ENCODE data around the gene TTC38. TPM values are rescaled to one million over a fixed set of nuclear protein-coding genes. Genes with fewer than 3 reads are reported as not detected.
A peak's percentile ranks its signal among the peaks of the same experiment; 100 is the strongest.
"Not testable (repeated sequence)": the region's sequence is repeated elsewhere in the genome, so short reads cannot be mapped to it uniquely, and the experiment has no call there.

TTC38 gene
- polyA plus RNA-seq, 5 donors: 29.4 to 40.5 (median 34.1) TPM

DNA sequence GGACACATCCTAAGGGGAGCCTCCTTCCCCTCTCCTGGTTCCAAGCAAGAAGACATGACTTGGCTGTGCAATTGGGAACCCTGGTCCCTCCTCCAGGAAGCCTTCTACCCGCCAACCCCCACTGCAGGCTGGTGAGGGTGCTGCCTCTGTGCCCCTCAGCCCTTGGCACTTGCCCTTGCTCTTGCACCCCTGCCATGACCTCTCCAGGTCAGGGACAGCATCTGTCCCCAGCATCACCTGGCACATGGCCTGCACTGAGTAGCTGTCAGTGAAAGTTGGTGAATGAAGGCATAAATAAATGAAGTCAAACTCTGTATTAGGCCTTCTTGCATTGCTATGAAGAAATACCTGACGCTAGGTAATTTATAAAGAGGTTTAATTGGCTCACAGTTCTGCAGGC lies 27.0 kb downstream of the TTC38 start:
- no peak for DNase-seq

DNA sequence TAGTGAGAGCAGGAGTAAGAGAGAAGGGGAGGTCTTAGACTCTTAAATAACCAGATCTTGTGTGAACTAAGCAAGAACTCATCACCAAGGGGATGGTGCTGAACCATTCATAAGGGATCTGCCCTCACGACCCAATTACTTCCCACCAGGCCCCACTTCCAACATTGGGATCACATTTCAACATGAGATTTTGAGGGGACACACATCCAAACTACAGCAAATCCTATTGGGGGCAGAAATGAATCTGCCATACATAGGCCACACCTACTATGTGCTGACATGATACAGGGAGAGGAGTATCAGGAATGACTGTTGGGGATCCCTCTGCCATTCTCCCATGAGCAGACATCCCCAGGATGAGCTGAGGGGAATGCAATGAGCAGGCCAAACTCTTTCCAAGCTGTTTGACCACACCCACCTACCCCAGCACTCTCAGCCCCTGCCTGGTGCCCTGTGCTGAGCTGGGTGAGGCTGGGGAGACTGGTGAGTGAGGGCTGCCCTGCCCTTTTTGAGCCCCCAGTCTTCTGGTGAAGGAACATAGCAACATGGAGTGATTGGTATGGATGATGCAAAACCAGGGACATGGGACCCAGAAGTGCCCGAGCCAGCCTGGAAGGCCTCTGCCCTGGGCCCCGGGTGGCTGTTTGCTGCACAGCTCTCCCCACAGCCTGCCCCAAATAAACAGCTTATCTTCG lies 27.6 kb downstream of the TTC38 start:
- DNase-seq: no peak

DNA sequence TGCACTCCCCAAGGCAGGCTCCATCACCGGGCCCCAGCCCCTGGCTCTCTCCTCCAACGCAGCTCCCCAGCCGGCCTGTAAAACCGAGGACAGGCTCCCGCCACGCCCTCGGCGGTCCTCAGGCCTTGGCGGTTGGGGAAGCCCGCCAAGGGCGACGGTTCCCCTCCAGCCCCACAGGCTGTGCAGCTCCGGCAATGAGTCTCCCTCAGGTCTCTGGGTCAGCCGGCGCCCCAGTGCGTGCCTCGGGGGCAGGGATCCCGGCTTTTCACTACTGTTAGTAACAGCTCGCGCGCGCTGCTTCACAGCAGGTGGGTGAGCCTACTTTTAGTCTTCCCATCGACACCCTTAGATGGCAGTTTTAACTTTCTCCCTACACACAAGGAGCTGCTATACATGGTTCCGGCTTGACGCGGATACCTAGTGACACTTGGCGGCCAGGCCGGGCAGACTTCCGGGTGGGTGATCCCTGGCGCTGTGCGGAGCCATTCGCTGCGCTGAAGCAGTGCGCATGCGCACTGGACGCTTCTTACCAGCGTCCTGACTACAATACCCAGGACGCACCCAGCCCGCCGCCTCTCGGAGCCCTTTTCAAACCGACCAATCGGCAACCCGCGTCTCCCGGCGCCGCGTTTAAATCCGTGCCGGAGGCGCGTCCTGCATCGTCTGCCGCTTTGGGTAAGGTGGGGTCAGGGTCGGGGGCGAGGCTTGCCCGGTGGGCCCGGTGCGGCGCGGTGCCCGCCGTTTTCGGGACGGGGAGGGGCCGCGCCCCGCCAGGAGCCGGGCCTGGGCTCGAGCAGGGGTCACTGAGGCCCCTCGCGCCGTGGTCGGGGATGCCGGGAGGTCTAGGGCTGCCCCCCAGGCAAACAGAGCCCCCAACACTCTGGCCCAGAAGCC lies 28.7 kb downstream of the TTC38 start, which contains the start of gene GTSE1:
TSS of gene GTSE1 (plus strand) at position 614 of the 894 bp plus-strand sequence. CDS start 531 bp downstream, outside the sequence.
- DNase-seq: peak; percentile 98

DNA sequence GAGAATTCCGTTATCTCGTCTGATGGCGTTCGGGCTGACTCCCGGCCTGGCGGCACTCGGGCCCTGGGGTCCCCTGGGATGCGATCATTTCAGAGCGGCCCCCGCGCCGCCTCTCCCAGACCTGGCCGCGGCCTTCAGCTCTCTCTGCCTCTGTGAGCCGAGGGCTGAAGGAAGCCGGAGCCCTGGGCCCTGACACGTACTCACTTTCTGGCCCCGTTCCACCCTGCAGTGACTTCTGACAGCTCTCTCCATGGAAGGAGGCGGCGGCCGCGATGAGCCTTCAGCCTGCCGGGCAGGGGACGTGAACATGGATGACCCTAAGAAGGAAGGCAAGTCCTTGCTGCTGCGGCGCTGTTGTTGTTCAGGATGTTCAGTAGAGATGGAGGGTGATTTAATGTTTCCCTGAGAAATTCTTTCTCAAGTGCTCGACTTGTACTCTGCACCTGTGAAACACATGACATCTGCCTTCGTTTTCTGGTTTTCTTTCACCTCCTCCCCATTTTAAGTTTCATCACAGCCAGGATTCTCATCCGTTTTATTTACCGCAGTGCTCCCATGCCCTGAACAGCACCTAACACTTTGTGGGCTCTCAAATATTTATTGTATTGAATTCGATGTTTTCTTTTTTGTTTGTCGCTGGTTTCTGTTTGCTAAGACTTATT lies 29.5 kb downstream of the TTC38 start:
- DNase-seq: peak in 1 of 2 donors; percentile 8

DNA sequence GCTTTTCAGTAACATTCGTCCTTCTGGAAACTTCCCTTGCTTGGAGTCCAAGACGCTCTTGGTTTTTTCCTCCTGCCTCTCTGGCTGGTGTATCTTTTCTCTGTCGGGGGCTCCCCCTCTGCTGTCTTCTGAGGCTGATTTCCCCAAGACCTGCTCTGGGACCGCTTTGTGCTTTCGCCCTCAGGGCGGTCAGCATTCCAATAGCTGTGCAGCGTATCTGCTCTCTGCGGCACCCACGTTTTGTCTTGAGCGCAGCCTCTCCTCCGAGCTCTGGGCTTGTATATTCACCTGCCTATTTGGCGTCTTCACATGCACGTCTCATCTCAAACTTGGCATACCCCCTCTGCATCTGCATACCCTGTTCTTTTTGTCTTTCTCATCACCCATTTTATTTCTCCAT lies 31.3 kb downstream of the TTC38 start:
- DNase-seq: no peak

DNA sequence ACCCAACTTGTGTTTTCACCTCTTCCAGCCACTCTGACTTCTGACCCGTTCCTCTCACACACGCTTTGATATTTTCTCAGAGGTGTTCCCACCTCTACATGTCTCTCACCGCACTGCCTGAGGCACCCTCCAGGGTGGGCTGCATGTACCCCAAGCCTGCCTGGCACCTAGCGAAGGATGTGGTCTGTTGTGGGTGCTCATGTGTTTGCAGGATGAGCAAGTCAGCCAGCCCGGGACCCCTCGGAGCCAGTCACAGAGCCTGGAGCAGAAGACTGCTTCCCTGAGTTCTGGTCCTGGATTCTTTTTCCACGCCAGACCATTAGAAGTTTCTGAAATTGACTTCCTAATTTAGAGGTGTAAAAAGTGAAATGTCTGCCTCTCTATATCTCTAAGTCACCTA lies 32.7 kb downstream of the TTC38 start:
- DNase-seq: no peak

DNA sequence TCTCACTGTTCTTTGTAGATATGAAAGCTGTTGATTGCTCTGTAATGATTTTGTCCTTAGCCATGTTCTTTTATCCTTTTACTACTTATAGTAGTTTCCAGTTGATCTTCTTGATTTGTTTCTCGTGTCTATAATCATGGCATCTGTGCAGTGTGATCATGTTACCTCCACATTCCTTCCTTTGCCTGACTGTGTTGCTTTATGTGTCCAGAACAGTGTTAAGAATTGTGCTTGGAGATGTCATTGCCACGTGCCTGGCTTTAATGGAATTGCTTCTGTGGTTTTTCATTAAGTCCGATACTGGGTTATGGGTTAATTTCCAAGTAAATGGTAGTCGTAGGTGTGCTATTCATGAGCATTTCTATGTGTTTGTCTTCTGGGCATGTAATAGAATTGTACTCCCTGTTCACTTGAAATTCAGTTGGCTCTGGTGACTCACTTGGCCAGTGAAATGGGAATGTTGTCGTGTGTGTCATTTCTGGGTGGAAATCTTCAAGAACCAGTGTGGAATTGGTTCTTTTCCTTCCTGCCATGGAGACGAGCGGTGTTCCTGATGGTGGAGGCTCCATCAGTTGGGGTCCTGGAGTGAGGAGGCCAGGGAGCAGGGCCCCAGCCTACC lies 35.6 kb downstream of the TTC38 start:
- DNase-seq: no peak

DNA sequence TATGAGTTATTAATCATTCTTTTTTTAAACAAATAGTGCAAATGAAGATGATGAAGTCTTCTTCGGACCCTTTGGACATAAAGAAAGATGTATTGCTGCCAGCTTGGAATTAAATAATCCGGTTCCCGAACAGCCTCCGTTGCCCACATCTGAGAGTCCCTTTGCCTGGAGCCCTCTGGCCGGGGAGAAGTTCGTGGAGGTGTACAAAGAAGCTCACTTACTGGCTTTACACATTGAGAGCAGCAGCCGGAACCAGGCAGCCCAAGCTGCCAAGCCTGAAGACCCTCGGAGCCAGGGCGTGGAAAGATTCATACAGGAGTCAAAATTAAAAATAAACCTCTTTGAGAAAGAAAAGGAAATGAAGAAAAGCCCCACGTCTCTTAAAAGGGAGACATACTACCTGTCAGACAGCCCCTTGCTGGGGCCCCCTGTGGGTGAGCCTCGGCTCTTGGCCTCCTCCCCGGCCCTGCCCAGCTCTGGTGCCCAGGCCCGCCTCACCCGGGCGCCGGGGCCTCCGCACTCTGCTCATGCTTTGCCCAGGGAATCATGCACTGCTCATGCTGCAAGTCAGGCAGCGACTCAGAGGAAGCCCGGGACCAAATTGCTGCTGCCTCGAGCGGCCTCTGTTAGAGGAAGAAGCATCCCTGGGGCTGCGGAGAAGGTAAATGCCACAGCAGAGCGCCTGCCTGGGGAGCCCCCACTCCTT lies 40.6 kb downstream of the TTC38 start:
- no peak for DNase-seq

DNA sequence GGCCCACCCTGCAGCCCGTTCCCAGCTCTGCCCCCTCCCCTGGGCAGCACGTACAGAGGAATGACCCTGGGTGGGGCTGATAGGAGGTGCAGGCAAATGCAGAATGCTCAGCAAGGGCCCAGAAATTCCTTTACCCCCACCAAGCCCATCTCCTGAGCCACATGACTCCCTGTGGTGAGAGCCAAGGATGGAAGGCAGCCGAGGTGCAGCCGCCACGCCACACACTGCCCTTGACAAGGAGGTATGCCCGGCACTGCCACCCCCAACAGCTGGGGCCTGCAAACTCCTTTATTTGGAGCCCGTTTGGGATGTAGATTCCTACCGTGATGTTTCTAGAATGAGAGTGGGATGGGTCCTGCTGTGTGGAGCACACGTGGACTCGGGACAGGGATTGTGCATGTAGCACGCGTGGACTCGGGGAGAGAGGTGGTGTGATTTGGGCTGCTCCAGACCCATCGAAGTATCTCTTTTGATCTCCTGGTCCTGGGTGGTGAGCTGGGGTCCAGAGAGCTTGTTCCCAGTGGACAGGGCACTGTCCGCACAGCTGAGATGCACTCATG lies 41.8 kb downstream of the TTC38 start:
- DNase-seq: no peak

DNA sequence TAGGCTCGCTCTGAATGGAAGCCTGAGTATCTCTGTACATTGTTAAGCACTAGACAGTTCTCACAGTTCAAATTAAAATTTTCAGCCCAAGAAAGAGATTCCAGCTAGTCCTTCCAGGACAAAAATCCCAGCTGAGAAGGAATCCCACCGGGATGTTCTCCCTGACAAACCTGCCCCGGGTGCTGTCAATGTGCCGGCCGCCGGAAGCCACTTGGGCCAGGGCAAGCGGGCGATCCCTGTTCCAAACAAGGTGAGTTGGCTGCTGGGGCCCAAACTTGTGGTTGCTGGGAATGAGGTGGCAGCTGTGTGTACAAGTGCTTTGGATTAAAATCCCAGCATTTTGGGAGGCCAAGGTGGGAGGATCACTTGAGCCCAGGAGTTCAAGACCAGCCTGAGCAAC lies 44.2 kb downstream of the TTC38 start:
- DNase-seq: no peak

DNA sequence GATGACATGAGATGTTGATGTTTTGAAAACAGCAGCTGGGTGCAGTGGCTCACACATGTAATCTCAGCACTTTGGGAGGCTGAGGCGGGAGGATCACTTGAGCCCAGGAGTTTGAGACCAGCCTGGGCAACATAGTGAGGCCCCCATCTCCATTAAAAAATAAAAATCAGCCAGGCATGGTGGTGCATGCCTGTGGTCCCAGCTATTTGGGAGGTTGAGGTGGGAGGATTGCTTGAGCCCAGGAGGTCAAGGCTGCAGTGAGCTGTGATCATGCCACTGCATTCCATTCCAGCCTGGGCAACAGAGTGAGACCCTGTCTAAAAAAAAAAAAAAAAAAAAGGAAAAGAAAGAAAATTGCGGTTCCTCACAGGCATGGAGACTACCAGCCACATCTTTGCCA lies 45.0 kb downstream of the TTC38 start:
- DNase-seq: not testable (repeated sequence)

DNA sequence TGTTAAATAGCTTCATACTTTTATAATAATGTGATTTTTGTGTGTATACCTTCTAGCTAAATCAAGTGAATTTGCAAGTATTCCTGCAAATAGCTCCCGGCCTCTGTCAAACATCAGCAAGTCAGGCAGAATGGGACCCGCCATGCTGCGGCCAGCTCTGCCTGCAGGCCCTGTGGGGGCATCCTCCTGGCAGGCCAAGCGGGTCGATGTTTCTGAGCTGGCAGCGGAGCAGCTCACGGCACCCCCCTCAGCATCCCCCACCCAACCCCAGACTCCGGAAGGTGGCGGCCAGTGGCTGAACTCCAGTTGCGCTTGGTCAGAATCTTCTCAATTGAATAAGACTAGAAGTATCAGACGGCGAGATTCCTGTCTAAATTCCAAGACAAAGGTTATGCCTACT lies 48.2 kb downstream of the TTC38 start:
- no peak for DNase-seq

DNA sequence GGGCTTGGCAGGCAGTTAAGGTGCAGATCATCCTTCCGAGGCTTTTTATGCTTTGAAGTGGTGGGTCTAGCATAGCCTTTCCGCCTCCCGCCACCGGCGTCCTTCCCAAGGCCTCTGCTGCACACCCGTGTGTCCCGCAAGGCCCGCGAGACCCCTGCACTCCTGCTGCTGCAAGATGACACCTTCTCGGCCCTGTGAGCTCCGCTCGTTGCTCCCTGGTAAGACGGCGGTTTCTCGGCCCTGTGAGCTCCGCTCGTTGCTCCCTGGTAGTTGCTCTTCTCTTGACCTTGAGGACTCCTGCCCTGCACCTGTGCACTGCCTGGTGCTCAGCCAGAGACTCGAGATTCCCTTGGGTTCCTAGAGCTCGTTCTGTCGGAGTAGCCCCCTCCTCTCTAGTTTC lies 49.8 kb downstream of the TTC38 start:
- DNase-seq: no peak

DNA sequence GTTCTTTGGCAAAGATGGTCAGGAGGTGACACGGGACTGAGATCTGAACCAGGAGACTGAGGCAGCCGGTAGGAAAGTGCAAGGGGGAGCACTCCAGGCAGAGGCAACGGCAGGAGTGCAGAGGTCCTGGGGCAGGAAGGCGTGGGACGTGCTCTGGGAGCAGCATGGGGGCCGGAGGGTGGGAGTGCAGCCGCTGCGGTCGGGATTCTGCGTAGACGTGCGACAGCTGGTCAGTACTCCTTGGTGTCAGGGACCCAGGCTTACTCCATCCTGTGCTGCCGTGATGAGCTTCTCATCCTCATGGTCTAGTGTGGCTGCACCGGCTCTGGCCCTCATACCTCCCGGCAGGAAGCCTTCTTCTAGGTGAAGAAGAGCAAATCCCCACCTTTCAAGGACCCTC lies 50.8 kb downstream of the TTC38 start:
- no peak for DNase-seq

DNA sequence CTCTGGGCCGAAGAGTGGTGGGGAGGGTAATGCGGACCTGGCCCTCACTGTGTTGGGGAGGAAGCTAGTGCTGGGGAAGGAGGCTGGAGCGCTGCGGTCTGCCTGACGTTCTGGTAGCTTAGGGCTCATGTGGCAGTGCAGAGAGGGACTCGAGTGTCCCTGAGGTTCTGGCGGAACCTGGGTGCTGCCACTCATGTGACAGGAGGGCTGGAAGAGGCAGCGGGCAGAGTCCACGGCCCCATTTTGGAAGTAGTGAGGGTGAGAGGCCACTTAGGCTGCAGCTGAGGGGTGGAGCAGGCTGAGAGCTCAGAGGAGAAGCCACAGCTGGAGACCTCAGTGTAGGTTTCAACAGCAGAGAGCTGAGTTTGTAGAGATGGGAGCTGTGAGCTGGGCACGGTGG lies 51.5 kb downstream of the TTC38 start:
- DNase-seq: no peak

DNA sequence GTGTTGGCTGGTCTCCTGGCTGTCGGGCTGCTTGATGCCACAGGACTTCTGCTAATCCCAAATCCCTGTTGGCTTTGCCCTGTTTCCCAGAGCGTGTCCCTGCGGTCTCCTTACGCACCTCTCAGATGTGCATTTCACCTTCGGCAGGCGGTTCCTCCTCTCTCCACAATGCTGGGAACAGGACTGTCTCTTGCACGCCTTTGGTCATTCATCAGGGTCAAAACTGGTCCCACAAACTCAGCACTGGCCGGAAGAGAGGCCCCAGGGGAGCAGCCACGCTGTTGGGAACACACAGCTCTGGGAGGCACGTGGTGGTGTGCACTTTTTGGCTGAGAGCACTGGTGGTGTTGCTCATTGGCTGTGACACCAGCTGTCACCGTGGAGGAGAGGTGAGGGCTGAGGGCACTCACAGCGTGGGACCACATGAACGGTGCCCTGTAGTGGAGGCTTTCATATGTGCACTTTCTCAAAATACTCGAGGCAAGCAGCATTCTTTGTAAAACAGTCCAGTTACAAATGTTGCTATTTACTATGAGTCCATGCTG lies 52.4 kb downstream of the TTC38 start:
- no peak for DNase-seq

DNA sequence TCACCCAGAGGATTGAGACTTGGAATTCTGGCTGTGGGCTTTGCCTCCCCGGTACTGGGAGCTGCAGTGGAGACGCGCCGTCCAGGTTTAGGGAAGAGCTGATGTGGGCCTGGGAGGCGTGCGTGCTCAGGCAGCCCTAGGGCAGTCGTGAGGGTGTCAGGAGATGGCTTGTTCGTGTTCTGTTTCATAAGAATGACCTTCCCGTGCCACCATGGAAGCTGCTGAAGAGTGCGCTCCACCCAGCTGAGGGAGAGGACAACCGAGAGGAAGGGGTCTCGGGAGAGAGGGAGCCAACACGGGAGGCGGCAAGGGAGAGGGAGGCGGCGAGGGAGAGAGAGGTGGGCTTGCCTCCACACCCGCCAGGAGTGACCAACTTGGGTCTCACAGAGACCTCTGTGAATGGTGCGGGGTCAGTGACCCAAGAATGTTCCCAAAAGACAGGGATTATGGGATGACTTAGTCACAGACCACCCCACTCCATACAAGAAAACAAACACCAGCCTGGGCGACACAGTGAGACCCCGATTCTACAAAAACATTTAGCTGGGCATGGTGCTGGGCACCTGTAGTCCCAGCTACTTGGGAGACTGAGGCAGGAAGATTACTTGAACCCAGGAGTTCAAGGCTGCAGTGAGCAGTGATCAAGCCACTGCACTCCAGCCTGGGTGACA lies 53.0 kb downstream of the TTC38 start:
- no peak for DNase-seq

DNA sequence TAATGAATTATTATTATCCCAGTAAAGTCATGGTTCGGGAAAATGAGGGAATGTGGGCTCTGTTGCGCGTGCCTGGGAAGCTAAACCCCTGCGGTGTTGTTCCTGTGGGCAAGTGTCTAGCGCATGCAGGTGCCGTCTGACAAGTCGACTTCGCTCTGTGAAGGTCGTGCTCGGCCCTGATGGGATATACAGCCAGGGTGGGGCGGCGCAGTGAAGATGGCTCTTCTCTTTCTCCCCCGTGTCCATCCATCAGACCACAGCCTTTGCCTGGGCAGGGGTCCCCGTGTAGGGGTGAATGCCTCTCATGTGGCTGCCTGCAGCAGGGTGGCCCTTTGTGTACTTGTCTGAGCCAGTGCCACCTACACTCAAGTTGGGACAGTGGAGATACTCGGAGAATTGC lies 54.9 kb downstream of the TTC38 start:
- no peak for DNase-seq

DNA sequence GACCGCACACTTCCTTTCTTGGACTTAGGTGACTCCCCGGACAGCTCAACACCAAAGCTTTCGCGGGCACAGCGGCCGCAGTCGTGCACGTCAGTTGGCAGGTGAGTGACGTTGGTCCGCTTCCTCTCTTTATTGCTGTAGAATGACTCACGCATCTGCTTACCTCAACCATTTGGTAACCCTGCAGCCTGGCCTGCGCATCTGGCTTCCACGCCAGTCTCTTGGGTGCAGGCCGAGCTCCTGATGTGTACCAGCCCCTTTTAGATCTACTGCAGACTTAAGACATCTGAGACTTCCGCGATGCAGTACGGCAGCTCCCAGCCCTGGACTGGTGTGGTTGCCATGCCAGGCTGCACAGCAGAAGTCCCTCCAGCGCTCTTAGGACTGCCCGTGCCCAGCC lies 55.4 kb downstream of the TTC38 start:
- DNase-seq: no peak

DNA sequence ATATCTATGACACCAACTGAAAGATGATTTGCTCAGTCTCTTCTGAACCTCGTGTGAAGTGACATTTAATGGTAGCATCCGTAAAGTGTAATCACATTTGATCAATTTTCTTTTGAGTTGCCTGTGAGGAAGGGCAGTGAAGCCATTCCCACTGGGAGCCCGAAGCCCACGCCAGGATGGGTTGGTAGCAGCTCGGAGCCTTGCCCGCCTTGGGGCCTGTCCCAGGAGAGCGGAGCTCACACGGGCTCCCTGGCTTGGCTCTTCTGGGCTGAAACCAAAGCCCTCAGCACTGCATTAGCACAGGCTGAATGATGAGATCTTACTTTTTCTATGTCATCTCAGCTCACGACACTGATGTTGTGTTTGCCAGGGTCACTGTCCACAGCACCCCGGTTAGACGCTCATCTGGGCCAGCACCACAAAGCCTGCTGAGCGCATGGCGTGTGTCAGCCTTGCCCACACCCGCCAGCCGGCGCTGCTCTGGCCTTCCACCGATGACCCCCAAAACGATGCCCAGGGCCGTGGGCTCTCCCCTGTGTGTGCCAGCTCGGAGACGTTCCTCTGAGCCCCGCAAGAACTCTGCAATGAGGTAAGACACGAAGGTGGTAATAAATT lies 58.4 kb downstream of the TTC38 start:
- DNase-seq: no peak

All from right lung (tissue), 5 donors.